NOMO-1 treated with DMSO at 0.1 percent for 48 hours (cell line): ENCODE data around the gene ARPIN.
A peak's percentile ranks its signal among the peaks of the same experiment; 100 is the strongest.
"Not testable (repeated sequence)": the region's sequence is repeated elsewhere in the genome, so short reads cannot be mapped to it uniquely, and the experiment has no call there.

Experiments
- DNase-seq: peaks from one replicate; lab custom pipeline; 2025; ENCODE audit not compliant: unreplicated experiment; lab: John Stamatoyannopoulos, UW

Gene ARPIN

DNA sequence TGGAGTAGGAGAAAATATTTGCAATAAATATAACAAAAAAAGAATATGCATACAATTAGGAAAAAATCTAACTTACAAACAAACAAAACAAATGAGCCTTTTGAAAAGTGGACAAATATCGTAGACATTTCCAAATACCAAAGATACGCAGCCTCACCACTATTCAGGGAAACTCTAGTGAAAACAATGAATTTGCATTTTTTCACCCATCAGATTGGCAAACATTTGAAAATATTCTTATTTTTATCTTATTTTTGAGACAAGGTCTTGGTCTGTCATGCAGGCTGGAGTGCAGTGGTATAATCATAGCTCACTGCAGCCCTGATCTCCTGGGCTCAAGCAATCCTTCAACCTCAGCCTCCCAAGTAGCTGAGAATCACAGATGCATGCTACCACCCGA is 34.4 kb downstream of the ARPIN start:
- no peak for DNase-seq

- DNase-seq = peak; percentile 33
Measured at GRCh38 chr15:89877083-89877425, 35.7 kb downstream of the ARPIN start.

- peak; percentile 47 for DNase-seq
Measured at GRCh38 chr15:89876396-89877082, 36.2 kb downstream of the ARPIN start.

GRCh38 chr15:89875741-89876140 is 37.0 kb downstream of the ARPIN start:
- no peak for DNase-seq

- DNase-seq = peak; percentile 69
Measured at GRCh38 chr15:89874926-89875564, 37.7 kb downstream of the ARPIN start.

DNA sequence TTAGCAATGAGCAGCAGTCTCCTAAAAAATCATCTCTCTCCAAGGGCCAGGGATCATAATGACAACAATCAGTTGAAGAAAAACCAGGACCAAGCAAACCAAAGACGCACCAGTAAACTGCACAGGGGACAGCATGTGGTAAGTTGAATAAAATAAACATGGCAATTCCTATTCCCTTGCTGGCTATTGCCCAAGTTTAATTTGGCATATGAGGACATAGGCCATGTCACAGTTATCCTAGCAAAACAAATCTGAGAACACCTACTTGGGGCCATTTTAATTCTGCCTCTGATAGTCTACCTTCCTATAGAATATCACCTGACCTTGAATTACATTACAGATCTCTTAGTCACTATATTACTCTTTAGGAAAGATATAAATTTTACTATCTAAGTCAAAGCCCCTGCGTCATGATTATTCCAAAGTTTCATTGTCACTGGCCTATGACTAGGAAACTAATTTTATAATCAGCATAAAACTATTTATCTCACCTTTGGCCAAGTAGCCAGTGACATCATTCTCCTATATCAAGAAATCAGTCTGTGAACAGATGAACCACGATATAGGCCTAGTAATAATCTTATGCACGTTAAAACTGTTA is 42.0 kb downstream of the ARPIN start:
- no peak for DNase-seq

GRCh38 chr15:89870006-89870405 is 42.7 kb downstream of the ARPIN start:
- DNase-seq = peak; percentile 71

DNA sequence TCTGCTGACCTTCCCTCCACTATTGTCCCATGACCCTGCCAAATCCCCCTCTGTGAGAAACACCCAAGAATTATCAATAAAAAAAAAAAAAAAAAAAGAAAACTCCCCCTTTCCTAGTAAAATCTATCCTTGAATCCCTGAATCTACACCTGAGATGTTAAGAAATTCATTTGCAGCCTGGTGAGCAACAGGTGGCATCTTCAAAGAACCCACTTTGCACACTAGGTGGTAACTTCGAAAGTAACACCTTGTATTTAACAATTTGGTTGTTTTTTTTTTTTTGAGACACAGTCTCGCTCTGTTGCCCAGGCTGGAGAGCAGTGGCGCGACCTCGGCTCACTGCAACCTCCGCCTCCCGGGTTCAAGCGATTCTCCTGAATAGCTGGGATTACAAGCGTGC is 43.3 kb downstream of the ARPIN start:
- DNase-seq = not testable (repeated sequence)

- no peak for DNase-seq
Measured at GRCh38 chr15:89864958-89865739, 47.6 kb downstream of the ARPIN start.

DNA sequence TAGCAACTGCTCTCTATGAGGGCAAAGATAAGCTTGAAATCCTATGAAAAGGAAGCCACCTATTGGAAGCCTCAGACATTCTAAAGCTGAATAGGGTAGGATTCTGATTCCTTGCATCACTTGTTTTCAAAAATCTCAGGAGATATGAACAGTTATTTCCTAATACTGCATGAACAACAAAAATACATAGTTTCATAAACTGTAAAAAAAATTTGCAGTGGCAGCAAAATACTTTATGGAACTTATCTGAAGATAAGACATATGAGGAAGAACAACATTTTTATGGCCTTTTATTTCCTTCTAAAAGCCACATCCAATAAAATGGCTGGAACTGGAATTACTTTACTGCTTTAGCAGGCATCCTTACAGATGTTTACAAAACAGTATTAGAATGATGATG is 48.8 kb downstream of the ARPIN start:
- no peak for DNase-seq

DNA sequence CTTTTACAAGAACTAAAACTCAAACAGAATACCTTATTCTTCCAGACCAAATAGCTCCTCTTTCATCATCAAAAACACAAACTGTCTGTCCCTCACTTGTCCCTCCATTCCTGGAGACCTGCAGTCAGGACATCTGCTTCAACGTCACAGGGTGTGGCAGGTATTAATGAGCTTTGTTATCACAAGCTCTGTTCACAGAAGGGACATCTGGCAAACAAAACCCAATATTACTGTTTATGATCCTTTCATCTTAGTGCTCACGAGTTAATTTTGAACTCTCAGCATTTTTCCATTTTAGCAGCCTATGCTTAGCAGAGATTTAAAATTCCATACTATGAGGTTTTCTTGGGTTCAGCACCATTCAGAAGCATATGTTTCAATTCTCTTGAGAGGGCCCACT is 51.9 kb downstream of the ARPIN start:
- DNase-seq = no peak

- no peak for DNase-seq
Measured at GRCh38 chr15:89860431-89860830, 52.3 kb downstream of the ARPIN start.

GRCh38 chr15:89858661-89859458 is 53.9 kb downstream of the ARPIN start:
- no peak for DNase-seq

DNA sequence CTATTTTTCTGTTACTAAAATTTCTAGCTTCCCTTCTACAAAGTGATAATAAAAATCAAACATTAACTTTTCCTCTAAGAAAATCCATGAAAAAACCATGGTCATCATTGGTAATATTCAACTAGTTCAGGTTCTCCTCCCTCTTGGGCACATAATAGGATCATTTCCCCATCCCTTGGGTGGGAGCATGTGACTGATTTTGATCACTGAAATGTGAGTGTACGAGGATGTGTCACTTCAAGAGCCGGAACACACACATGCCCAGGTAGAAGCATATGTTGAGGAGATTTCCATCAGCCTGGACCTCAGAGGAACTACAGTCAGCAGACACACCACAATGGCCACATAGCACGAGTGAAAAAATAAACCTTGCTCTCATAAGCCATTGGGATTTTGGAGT is 55.1 kb downstream of the ARPIN start:
- no peak for DNase-seq

DNA sequence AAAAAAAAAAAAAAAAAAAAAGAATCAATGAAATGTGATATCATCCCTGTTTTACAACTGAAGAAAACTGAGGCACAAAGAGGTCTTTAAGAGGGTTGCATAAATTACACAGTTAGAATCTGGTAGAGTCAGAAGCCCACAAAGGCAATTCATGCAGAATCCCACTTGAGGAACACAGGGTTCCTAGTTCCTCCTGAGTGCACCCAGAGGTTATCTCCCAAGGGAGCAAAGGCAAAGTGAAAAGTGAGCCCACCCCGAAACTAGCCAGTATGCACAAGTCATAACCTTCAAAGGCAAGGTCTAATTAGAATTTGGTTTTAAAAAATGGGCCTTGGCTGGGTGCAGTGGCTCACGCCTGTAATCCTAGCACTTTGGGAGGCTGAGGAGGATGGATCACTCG is 56.8 kb downstream of the ARPIN start:
- no peak for DNase-seq

DNA sequence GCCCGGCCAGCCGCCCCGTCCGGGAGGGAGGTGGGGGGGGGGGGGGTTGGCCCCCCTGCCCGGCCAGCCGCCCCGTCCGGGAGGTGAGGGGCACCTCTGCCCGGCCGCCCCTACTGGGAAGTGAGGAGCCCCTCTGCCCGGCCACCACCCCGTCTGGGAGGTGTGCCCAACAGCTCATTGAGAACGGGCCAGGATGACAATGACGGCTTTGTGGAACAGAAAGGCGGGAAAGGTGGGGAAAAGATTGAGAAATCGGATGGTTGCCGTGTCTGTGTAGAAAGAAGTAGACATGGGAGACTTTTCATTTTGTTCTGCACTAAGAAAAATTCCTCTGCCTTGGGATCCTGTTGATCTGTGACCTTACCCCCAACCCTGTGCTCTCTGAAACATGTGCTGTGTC is 57.9 kb downstream of the ARPIN start:
- not testable (repeated sequence) for DNase-seq

- no peak for DNase-seq
Measured at GRCh38 chr15:89852342-89852995, 60.3 kb downstream of the ARPIN start.

- DNase-seq = peak; percentile 88
Measured at GRCh38 chr15:89851673-89852341, 60.9 kb downstream of the ARPIN start.

DNA sequence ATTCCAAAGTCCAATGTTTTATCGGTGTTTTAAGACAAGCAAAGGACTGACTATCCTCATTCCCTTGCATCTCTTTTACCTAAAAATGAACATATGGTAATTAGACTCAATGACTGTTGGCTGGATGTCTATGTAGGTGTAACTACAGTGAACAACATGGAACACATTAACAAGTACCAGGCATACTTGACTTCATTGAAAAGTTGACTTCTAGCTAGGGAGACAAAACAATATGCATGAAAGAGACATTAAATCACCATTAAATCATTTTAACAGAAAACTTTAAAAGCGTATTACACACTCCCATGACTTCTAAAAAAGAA is 63.8 kb downstream of the ARPIN start:
- no peak for DNase-seq

GRCh38 chr15:89847101-89847500 is 65.7 kb downstream of the ARPIN start:
- no peak for DNase-seq
